GM19025 (cell line): ENCODE measurements around the gene TARDBP.
"Not testable (repeated sequence)": the region's sequence is repeated elsewhere in the genome, so short reads cannot be mapped to it uniquely, and the experiment has no call there.

Experiments used
- ATAC-seq: cut with Tn5 transposase; IDR thresholded peaks from one replicate; pipeline ENCODE4 v1.9.1; 2021; ENCODE audit warnings: mild to moderate bottlenecking, low read depth, moderate library complexity; ENCODE audit not compliant: unreplicated experiment

Gene TARDBP

DNA sequence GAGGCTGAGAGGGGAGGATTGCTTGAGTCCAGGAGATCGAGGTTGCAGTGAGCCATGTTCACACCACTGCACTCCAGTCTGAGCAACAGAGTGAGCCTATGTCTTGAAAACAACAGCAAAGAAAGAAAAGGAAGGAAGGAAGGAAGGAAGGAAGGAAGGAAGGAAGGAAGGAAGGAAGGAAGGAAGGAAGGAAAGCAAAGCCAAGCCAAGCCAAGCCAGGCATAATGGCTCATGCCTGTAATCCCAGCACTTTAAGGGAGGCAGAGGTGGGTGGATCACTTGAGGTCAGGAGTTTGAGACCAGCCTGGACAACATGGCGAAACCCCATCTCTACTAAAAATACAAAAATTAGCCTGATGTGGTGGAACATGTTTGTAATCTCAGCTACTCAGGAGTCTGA lies 20.4 kb upstream of the TARDBP start:
- not testable (repeated sequence) for ATAC-seq

DNA sequence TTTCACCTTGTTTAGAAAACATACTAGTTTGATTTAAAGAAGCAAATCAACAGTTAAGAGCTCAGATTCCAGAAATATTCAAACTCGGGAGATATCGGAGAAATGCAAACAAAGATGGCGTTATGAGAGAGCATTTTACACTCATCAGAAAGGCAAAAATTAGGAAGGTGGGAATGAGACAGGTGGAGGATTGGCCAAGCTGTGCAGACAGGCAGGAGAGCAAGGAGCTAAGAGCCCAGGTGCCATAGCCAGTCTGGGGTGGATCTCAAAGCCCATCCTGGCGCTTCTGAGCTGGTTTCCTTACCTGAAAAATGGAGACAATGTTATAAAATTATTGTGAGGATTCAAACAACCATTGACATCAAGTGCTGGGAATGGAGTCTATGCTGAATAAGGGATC lies 19.6 kb upstream of the TARDBP start:
- ATAC-seq: no peak

DNA sequence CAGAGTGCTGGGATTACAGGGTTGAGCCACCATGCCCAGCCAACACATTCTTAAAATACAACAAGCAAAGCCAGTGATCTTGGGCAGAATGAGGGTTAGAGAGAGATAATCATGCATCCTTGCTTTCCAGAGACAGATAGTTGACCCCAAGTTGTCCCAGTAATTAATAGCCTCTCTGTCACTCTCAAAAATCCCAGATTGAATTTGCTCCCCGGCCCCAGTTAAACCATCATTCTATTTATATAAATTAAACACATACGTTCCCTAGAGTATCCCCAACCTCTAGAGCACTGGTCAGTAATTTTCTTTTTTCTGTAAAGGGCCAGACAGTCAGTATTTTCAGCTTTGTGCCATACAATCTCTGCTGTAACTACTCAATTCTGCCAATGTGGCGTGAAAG lies 16.4 kb upstream of the TARDBP start:
- no peak for ATAC-seq

DNA sequence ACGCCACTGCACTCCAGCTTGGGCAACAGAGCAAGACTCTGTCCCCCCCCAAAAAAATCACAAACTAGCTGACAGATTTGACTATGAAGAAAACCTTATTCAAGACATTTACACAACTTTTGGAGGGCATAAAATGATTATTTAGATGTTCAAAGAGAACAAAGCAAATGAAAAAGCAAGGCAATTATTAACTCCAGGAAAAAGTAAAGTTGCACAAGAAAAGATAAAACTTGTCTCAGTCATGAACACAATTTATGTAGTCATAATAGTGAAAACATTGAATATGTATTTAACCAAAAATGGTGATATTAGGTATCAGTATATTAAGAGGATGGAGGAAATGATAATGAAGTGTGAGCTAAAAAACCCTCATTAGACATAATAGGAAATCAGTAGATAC lies 11.9 kb upstream of the TARDBP start:
- no peak for ATAC-seq

DNA sequence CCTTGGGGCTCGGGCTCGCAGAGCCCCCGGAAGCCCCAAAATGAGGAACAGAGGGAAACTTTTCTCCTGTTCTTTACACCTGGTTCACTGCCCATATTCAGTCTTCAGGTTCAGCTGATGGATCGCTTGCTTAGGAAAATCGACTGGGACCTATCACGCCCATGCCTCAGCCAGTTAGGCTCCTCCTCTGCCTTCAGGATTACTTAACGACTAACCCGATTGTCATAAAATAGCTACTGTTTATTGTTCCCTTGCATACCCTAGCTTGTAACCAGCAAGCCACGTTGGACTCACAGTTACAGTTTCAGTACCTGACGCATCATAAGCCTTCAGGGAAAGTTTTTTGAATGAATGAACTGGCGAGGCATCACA lies 692 bp downstream of the TARDBP start:
- ATAC-seq: no peak

DNA sequence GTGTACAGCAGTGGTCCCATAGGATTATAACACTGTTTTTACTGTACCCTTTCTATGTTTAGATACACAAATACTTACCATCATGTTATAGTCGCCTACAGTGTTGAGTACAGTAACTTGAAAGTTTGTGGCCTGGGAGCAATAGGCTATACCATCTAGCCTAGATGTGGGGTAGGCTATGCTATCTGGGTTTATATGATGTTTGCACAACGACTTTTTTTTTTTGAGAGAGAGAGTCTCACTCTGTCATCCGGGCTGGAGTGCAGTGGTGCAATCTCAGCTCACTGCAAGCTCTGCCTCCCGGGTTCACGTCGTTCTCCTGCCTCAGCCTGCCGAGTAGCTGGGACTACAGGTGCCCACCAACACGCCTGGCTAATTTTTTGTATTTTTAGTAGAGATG lies 6.9 kb downstream of the TARDBP start:
- ATAC-seq: not testable (repeated sequence)

DNA sequence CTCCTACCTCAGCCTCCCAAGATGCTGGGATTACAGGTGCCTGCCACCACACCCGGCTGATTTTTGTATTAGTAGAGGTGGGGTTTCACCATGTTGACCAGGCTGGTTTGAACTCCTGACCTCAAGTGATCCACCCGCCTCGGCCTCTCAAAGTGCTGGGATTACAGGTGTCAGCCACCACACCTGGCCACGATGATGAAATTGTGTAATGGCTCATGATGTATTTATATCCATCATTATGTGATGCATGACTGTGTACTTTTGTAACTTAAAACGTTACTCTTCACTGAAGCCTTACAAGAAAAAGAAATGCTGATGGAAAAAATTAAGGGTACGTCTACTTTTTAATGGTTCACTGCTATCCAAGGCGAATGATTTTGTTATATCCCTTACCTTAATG lies 7.5 kb downstream of the TARDBP start:
- ATAC-seq: no peak

DNA sequence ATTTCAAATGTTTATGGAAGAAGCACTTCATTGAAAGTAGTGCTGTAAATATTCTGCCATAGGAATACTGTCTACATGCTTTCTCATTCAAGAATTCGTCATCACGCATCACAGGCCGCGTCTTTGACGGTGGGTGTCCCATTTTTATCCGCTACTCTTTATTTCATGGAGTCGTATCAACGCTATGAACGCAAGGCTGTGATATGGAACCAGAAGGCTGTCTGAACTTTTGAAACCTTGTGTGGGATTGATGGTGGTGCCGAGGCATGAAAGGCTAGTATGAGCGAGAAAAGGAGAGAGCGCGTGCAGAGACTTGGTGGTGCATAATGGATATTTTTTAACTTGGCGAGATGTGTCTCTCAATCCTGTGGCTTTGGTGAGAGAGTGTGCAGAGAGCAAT lies 10.7 kb downstream of the TARDBP start:
- ATAC-seq: no peak

DNA sequence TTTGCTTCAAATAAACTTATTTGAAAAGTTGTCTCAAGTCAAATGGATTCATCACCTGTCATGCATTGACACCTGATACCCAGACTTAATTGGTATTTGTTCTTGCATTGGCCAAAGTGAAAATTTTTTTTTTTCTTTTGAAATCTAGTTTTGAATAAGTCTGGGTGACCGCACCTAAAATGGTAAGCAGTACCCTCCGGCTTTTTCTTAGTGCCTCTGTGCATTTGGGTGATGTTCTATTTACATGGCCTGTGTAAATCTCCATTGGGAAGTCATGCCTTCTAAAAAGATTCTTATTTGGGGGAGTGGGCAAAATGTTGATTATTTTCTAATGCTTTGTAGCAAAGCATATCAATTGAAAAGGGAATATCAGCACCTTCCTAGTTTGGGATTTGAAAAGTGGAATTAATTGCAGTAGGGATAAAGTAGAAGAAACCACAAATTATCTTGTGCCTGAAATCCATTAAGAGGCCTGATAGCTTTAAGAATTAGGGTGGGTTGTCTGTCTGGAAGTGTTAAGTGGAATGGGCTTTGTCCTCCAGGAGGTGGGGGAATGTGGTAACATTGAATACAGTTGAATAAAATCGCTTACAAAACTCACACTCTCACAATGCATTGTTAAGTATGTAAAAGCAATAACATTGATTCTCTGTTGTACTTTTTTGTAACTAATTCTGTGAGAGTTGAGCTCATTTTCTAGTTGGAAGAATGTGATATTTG lies 11.9 kb downstream of the TARDBP start:
- no peak for ATAC-seq

DNA sequence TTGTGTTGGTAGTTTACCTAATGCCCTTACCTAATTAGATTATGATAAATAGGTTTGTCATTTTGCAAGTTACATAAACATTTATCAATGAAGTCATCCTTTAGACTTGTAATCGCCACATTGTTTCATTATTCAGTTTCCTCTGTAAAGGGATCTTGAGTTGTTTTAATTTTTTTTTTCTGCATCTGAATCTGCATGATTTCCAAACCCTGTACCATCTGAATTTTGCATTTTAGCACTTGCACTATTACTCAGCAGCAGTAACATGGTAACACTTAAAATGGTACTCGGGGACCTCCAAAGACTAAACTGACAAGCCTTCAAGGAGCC lies 12.4 kb downstream of the TARDBP start:
- ATAC-seq: no peak

DNA sequence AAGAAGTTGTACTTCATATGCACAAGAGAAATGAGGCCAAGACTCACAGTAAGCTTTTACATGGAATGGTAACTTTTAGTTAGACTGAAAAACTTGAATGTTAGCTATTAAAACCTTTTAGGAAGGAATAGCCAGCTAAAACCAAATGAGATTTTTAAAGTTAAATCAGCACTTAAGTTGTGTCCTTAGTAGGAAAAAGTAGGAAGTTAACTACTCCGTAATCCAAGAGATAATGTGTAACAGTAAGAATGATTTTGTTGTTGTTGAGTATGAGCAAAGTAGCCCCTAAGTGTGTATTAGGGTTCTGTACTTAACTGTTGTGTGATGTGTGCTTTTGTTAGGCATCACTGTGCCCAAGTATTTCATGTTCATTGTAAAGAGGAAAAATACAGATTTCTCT lies 13.2 kb downstream of the TARDBP start:
- ATAC-seq: no peak

DNA sequence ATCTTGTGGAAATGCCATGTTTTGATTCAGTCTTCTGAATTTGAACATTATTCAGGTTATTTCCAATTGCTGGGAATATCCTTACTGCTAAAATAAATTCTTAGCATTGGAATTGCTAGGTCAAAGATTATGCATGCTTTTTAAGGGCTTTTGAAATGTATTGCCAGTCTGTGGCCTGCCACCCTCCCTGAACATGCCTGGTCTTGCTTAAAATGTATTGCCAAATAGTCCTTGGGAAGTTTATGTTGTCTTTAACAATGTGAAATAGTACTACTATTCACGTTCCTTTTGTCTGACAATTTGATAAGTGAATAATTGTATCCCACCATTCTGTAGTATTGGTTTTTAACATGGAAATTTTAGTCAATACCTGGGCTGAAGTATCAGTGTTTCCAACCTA lies 13.6 kb downstream of the TARDBP start:
- ATAC-seq: no peak

DNA sequence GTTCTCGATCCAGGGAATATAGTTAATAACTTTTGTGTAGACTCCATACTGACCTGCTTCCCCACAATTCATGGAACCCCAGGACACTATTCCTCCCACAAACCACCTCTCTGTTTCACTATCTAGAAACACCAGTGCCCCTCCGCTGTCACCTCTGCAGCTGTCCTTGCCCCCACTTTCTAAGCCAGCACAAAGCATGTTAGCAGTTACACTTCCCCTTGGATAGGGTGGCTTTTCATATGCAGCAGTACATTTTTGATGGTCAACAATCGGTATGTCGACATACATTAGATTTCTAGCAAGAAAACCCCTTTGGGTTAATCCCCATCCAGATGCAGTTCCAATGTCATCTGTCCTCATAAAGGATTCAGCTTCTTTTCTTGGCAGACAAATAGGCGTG lies 14.4 kb downstream of the TARDBP start:
- no peak for ATAC-seq

DNA sequence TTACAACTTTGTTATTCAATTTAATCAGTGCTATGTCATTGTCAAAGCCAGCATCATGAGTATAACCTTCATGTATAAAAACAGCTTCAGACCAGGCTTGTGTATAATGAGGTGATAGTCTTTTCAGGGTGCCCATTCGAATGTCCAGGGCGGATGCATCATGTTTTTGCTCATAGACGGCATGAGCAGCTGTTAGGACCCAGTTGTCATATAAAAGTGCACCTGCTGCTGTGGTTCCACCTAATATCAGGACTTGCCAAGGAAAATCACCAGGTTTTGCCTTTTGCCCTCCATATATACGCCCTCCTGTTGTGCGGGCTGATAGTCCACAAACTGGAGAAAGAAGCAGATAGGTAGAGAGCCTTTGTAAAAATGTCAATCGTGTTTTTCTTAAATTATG lies 14.9 kb downstream of the TARDBP start:
- no peak for ATAC-seq

DNA sequence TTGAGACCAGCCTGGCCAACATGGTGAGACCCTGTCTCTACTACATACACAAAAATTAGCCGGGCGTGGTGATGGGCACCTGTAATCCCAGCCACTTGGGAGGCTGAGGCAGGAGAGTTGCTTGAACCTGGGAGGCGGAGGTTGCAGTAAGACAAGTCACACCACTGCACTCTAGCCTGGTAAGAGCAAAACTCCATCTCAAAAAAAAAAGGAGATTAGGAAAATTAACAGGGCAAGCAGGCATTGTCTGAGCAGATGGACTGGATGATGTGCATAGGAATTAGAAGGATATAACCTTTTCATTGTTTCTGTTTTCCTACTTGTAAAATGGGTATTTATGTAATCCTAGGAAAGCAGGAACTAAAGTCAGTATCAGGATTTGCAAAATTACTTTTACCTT lies 15.6 kb downstream of the TARDBP start:
- no peak for ATAC-seq

DNA sequence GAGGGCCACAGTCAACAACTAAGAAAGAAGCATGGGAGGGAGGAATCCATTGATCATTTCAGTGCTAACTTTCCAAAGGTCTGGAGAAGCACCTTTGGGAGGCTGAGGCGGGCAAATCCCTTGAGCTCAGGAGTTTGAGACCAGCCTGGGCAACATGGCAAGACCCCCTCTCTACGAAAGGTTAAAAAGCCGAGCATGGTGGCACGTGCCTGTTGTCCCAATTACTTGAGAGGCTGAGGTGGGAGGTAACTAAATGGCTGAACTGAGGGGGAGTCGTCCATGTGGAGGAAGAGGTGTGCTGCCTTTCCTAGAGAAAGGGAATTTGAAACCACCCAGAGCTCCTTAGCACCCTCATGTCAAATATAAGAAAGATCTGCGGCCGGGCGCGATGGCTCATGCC lies 18.4 kb downstream of the TARDBP start:
- no peak for ATAC-seq

DNA sequence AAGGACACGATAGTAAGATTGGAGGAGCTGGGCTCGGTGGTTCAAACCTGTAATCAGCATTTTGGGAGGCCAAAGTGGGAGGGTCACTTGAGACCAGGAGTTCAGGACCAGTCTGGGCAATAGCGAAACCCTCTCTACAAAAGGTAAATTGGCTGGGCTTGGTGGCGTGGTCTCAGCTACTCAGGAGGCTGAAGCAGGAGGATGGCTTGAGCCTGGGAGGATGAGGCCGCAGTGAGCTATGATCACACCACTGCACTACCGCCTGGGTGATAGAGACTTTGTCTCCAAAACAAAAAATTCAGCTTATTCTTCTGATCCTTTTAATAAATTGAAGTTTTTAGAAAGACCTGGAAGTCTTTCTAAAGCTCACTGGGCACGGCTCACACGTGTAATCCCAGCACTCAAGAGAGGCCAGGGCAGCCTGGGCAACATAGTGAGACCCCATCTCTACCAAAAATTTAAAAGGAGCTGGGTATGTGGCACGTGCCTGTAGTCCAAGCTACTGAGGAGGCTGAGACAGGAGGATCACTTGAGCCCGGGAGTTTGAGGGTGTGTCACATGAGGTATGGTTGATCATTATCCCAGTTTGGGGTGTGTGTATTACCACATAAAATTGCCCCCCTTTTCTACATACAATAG lies 19.3 kb downstream of the TARDBP start:
- no peak for ATAC-seq

DNA sequence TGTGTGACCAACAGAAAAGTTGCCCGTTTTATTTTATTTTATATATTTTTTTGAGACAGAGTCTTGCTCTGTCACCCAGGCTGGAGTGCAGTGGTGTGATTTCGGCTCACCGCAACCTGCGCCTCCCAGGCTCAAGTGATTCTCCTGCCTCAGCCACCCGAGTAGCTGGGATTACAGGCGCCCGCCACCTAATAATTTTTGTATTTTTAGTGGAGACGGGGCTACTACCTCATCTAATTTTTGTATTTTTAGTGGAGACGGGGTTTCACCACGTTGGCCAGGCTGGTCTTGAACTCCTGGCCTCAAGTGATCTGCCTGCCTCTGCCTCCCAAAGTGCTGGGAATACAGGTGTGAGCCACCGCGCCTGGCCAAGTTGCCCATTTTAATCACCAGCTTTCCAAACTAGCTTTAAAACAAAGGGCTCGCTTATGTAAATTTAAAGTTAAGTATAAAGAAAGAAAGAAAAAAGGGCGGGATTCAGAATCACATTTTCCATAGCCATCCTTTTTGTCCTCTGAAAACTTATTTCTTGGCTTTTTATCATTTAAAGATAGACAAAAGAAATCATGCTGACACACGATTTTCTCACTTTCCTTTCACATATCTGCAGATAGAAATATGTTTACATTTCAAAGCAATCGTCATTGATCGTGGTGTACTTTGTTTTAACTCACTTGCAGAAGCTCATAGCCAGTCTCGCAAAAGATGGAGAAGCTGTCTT lies 24.7 kb downstream of the TARDBP start:
- ATAC-seq: not testable (repeated sequence)

DNA sequence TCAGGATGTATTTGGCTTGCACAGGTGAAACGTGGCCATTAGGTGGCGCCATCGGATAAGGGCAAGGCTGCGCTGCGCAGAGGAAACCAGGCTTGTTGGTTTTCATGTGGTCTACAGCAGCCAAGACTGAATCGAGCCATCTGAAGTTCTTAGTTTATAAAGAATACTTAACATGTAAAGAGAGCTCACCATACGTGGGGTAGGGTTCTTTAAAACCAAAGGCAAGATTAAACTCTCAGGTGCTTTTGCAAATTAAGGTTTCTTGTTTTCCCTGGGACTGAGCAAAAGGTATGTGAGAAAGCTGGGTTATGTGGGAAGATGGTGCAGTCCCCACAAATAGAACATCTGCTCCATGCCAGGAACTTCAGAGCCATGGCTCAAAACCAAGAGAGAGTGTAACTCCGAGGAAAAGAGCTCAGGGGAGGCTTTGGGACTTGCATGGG lies 25.3 kb downstream of the TARDBP start:
- no peak for ATAC-seq

DNA sequence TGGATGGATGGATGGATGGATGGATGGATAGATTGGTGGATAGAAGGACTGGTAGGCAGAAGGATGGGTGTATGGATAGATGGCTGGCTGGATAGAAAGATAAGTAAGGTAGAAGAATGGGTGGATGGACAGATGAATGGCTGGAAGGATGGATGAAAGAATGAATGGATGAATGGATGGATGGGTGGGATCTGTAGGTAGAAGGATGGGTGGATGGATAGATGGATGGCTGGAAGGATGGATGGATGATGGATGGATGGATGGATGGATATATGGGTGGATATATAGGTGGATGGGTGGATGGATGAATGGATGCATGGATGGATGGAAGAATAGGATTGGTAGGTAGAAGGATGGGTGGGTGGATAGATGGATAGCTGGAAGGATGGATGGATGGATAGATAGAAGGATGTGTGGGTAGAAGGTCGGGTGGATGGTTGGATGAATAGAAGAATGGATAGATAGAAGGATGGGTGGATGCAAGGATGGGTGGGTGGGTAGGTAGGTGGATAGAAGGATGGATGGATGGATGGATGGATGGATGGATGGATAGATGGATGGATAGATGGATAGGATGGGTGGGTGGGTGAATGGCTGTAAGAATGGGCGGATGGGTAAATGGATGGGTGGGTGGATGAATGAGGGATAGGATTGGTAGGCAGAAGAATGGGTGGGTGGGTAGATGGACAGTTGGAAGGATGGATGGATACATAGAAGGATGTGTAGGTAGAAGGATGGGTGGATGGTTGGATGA lies 27.1 kb downstream of the TARDBP start:
- ATAC-seq: no peak

DNA sequence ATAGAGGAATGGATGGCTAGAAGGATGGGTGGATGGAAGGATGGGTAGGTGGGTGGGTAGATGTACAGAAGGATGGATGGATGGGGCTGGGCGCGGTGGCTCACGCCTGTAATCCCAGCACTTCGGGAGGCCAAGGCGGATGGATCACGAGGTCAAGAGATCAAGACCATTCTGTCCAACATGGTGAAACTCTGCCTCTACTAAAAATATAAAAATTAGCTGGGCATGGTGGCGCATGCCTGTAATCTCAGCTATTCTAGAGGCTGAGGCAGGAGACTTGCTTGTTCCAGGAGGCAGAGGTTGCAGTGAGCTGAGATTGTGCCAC lies 27.6 kb downstream of the TARDBP start:
- ATAC-seq: not testable (repeated sequence)
